ENCODE data around the gene CD99. TPM values are rescaled to one million over a fixed set of nuclear protein-coding genes. Genes with fewer than 3 reads are reported as not detected.
A peak's percentile ranks its signal among the peaks of the same experiment; 100 is the strongest.

Gene CD99, protein sequence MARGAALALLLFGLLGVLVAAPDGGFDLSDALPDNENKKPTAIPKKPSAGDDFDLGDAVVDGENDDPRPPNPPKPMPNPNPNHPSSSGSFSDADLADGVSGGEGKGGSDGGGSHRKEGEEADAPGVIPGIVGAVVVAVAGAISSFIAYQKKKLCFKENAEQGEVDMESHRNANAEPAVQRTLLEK
- 100 to 1,000 TPM; 169 to 216 TPM for total RNA-seq

- Mint-ChIP-seq H3K4me1 (peaks cover 34% of the 10 kb centered on the region), H3K9me3 (ENCODE audit: low read depth) (no peaks in the 10 kb centered on the region), H3K36me3 (ENCODE audit: low read depth) (peaks cover 34% of the 10 kb centered on the region), H3K27ac (peak within 1 kb of the TSS; percentile 100), H3K27me3 (no peaks in the 10 kb centered on the region), H3K4me3 (peak within 1 kb of the TSS; percentile 95)
- ChIA-PET POLR2A (no interaction called here), CTCF (no interaction called here)
- DNase-seq, result peak; percentile 91
- intact Hi-C loops (cut with DNase I, micrococcal nuclease), result loop anchor here (1.0 to 10.0 kb wide), 9 partner anchors 19 to 1299 kb away; partner anchors contain the start of genes DHRSX (in 1 of the 2), P2RY8 (in 1 of the 2), SLC25A6 (in 1 of the 2) and ZBED1 (in 1 of the 2)
- peak; percentile 79 for ATAC-seq
Measured at GRCh38 chrX:2690856-2691542, at the start of gene CD99. TSS of gene CD99 (plus strand) at chrX:2691295. CDS start at chrX:2691361, 66 bp downstream.

DNA sequence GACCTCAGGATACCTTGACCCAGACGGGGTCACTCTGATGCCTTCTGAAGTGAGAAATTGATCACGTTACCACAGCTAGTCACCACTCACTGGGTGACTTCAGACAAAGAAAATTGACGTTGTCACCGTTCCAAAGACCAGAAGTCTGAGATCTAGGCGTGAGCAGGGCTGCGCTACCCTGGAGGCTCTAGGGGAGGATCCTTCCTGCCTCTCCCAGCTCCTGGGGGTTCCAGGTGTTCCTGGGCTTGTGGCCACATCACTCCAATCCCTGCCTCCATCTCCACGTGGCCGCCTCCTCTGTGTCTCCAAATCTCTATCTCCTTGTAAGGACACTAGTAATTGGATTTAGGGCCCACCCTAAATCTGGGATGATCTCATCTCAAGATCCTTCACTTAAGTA is 48.9 kb upstream of the CD99 start:
- DNase-seq, result no peak
- Mint-ChIP-seq H3K4me3 (no peak overlapping the region), H3K27me3 (no peaks in the 10 kb centered on the region), H3K4me1 (peaks cover 9% of the 10 kb centered on the region), H3K36me3 (ENCODE audit: low read depth) (peaks cover 41% of the 10 kb centered on the region), H3K9me3 (ENCODE audit: low read depth) (no peaks in the 10 kb centered on the region), H3K27ac (no peak overlapping the region)
- intact Hi-C loops (cut with DNase I, micrococcal nuclease), result no loop called here
- ChIA-PET CTCF (no interaction called here), POLR2A (no interaction called here)
- no peak for ATAC-seq

DNA sequence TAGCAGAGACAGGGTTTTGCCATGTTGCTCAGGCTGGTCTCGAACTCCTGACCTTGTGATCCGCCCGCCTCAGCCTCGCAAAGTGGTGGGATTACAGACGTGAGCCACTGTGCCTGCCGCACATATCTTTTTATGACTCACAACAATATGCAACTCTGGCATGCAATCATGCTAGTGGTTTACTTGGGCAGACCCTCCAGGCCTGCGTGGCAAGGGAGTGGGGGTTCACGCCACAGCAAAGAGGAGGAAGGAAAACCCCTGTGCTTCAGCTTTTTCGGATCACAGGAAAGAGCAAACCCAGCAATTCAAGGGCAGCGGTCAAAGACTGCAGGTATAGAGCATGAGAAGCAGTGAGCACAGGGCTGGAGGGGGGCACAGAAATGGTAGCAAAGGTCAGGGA is 48.3 kb upstream of the CD99 start:
- ChIA-PET CTCF (no interaction called here), POLR2A (no interaction called here)
- ATAC-seq (no peak), DNase-seq (peak; percentile 13)
- Mint-ChIP-seq H3K27me3 (no peaks in the 10 kb centered on the region), H3K27ac (no peak overlapping the region), H3K9me3 (ENCODE audit: low read depth) (no peaks in the 10 kb centered on the region), H3K4me1 (peaks cover 14% of the 10 kb centered on the region), H3K36me3 (ENCODE audit: low read depth) (peaks cover 37% of the 10 kb centered on the region), H3K4me3 (no peak overlapping the region)
- intact Hi-C loops (cut with DNase I, micrococcal nuclease), result no loop called here

- DNase-seq (no peak), ATAC-seq (no peak)
- Mint-ChIP-seq H3K9me3 (ENCODE audit: low read depth) (no peaks in the 10 kb centered on the region), H3K27ac (no peak overlapping the region), H3K4me3 (no peak overlapping the region), H3K36me3 (ENCODE audit: low read depth) (peaks cover 33% of the 10 kb centered on the region), H3K27me3 (no peaks in the 10 kb centered on the region), H3K4me1 (peaks cover 17% of the 10 kb centered on the region)
- ChIA-PET POLR2A (no interaction called here), CTCF (no interaction called here)
- intact Hi-C loops (cut with DNase I, micrococcal nuclease), result loop anchor here in 1 of 2 experiments (1.0 kb wide), 1 partner anchor 168 kb away; no protein-coding TSS in a partner anchor
Measured at GRCh38 chrX:2643880-2644279, 47.2 kb upstream of the CD99 start.

DNA sequence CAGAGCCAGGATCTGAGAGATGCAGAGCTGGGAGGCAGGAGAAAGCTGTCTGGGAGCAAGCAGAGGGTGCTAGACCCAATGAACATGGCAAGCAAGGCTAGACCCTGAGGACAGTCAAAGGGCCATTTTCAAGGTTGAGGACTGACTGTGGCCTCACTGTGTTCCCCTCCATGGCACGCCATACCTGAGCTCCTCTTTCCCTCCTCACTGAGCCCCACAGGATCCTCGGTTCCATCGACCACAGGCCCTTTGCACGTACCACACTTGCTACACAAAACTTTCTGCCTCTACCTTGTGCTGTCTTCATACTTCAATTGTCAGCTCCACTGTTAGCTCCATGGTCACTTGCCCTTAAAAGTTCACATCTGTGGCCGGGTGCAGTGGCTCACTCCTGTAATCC is 45.5 kb upstream of the CD99 start:
- intact Hi-C loops (cut with DNase I, micrococcal nuclease), result loop anchor here in 1 of 2 experiments (5.0 kb wide), 1 partner anchor 52 kb away; no protein-coding TSS in a partner anchor
- ChIA-PET POLR2A (no interaction called here), CTCF (no interaction called here)
- DNase-seq (no peak), ATAC-seq (no peak)
- no peaks in the 10 kb centered on the region for H3K9me3 Mint-ChIP-seq (ENCODE audit: low read depth)
- H3K27me3 Mint-ChIP-seq, result no peaks in the 10 kb centered on the region
- H3K4me1 Mint-ChIP-seq, result peaks cover 17% of the 10 kb centered on the region
- no peak overlapping the region for H3K27ac Mint-ChIP-seq
- no peak overlapping the region for H3K4me3 Mint-ChIP-seq
- H3K36me3 Mint-ChIP-seq (ENCODE audit: low read depth), result peaks cover 21% of the 10 kb centered on the region

DNA sequence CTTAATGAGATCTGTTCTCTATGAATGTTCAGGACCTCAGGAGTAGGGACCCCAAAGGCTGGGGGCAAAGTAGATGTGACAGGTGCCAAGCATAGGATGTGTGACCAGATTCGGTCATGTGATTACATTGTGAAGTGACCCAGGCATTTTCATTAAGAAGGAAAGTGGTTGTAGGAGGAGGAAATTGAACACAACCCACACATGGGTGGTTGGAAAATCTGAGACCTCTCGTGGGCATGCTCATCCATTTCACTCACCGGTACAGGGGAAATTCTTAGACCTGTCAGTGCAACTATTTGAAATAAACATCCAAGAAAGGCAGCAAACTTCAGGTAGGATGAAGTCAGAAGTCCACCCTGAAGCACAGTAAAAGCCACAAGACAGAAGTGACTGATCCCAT is 43.5 kb upstream of the CD99 start:
- Mint-ChIP-seq H3K9me3 (ENCODE audit: low read depth) (no peaks in the 10 kb centered on the region), H3K27ac (peak overlapping the region; percentile 48), H3K4me1 (peaks cover 17% of the 10 kb centered on the region), H3K4me3 (no peak overlapping the region), H3K27me3 (no peaks in the 10 kb centered on the region), H3K36me3 (ENCODE audit: low read depth) (peaks cover 19% of the 10 kb centered on the region)
- intact Hi-C loops (cut with DNase I, micrococcal nuclease), result loop anchor here (1.0 to 5.0 kb wide), 3 partner anchors 50 to 165 kb away; no protein-coding TSS in a partner anchor
- peak; percentile 49 for DNase-seq
- ATAC-seq, result peak; percentile 57
- POLR2A ChIA-PET, result no interaction called here
- CTCF ChIA-PET, result no interaction called here

- no peaks in the 10 kb centered on the region for H3K9me3 Mint-ChIP-seq (ENCODE audit: low read depth)
- H3K27me3 Mint-ChIP-seq, result no peaks in the 10 kb centered on the region
- ChIA-PET CTCF (no interaction called here), POLR2A (no interaction called here)
- H3K4me1 Mint-ChIP-seq, result peaks cover 17% of the 10 kb centered on the region
- H3K4me3 Mint-ChIP-seq, result no peak overlapping the region
- ATAC-seq (no peak), DNase-seq (no peak)
- H3K27ac Mint-ChIP-seq, result no peak overlapping the region
- intact Hi-C loops (cut with DNase I, micrococcal nuclease), result no loop called here
- peaks cover 19% of the 10 kb centered on the region for H3K36me3 Mint-ChIP-seq (ENCODE audit: low read depth)
Measured at GRCh38 chrX:2650037-2650436, 41.1 kb upstream of the CD99 start.

DNA sequence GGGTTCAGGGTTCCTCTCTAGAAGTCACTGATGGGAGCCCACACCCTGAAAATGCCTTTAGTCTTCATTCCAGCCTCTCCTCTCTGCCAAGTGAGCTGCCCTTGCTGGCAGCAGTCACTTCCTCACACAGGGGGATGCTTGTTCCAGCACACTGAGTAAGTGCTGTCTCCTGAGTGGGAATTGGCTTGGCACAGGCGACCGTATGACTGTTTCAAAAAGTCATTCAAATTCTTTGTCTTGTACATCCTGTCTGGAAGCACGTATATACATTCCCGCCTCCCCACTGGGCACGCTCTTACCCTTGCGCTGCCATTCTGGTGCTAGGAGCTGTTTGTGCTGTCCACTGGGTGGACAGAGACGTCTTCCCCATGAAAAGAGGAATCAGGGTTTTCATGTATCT is 40.2 kb upstream of the CD99 start:
- POLR2A ChIA-PET, result no interaction called here
- H3K4me1 Mint-ChIP-seq, result peaks cover 17% of the 10 kb centered on the region
- CTCF ChIA-PET, result no interaction called here
- ATAC-seq (no peak), DNase-seq (no peak)
- no peak overlapping the region for H3K4me3 Mint-ChIP-seq
- peak overlapping the region; percentile 17 for H3K27ac Mint-ChIP-seq
- H3K27me3 Mint-ChIP-seq, result no peaks in the 10 kb centered on the region
- H3K9me3 Mint-ChIP-seq (ENCODE audit: low read depth), result no peaks in the 10 kb centered on the region
- intact Hi-C loops (cut with DNase I, micrococcal nuclease), result no loop called here
- H3K36me3 Mint-ChIP-seq (ENCODE audit: low read depth), result peaks cover 19% of the 10 kb centered on the region

DNA sequence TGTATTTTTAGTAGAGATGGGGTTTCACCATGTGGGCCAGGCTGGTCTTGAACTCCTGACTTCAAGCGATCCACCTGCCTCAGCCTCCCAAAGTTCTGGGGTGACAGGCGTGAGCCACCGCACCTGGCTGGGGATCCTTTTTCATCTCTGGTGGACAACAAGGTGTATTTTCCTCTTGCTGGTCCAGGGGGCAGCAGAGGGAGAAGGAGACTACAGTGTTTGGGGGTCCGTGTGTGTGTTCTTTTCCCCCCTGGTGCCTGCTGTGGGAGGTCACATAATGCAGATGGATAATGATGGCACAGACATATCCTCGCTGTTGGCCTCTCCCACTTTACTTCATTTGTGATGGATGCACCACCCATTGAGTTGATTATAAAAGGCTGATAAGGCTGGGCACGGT is 39.0 kb upstream of the CD99 start:
- Mint-ChIP-seq H3K27me3 (no peaks in the 10 kb centered on the region), H3K4me1 (peaks cover 13% of the 10 kb centered on the region), H3K36me3 (ENCODE audit: low read depth) (peaks cover 13% of the 10 kb centered on the region), H3K9me3 (ENCODE audit: low read depth) (no peaks in the 10 kb centered on the region), H3K27ac (no peak overlapping the region), H3K4me3 (no peak overlapping the region)
- intact Hi-C loops (cut with DNase I, micrococcal nuclease), result no loop called here
- no peak for ATAC-seq
- CTCF ChIA-PET, result no interaction called here
- POLR2A ChIA-PET, result no interaction called here
- DNase-seq, result no peak

DNA sequence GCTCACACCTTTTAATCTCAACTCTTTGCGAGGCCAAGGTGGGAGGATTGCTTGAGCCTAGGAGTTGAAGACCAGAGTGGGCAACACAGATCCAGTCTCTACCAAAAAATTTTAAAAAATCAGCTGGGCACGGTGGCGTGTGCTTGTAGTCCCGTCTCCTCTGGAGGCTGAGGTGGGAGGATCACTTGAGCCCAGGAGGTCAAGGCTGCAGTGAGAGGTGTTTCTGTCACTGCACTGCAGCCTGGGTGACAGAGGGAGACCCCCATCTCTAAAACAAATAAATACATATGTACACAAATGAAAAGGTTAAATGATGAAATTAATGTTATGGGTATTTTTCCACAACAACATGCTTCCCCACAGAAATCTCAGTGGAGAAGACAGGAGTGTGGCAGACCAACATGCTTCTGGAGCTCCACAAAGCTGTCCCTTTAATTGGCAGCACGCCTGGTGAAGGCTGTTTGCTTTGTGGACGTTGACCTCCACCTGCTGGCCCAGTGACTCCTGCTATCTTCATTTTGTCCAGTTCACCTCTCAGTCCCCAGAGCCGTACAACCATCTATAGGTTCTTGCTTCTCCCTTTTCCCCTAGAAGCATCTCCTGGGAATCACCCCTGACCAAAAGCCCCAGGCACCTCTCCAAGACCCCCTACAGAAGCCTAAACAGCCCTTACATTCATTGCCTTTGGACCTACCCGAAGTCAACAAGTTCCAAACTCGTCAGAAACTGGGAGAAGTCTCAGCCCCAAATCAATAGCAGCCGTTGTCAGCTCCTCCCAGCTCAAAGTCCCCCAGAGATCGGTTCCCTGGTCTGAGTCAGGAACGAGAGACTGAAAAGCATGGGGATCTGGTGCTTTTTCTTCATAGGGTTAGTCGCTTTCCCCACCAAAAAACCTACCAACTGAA is 36.4 kb upstream of the CD99 start:
- ChIA-PET POLR2A (no interaction called here), CTCF (no interaction called here)
- no peaks in the 10 kb centered on the region for H3K9me3 Mint-ChIP-seq (ENCODE audit: low read depth)
- H3K4me3 Mint-ChIP-seq, result no peak overlapping the region
- intact Hi-C loops (cut with DNase I, micrococcal nuclease), result no loop called here
- peaks cover 3% of the 10 kb centered on the region for H3K36me3 Mint-ChIP-seq (ENCODE audit: low read depth)
- H3K27ac Mint-ChIP-seq, result no peak overlapping the region
- H3K27me3 Mint-ChIP-seq, result no peaks in the 10 kb centered on the region
- H3K4me1 Mint-ChIP-seq, result no peaks in the 10 kb centered on the region
- ATAC-seq, result no peak
- no peak for DNase-seq

- POLR2A ChIA-PET, result no interaction called here
- ATAC-seq (no peak), DNase-seq (no peak)
- H3K4me3 Mint-ChIP-seq, result no peak overlapping the region
- no peaks in the 10 kb centered on the region for H3K27me3 Mint-ChIP-seq
- H3K4me1 Mint-ChIP-seq, result no peaks in the 10 kb centered on the region
- H3K36me3 Mint-ChIP-seq (ENCODE audit: low read depth), result no peaks in the 10 kb centered on the region
- CTCF ChIA-PET, result no interaction called here
- H3K27ac Mint-ChIP-seq, result no peak overlapping the region
- no peaks in the 10 kb centered on the region for H3K9me3 Mint-ChIP-seq (ENCODE audit: low read depth)
- intact Hi-C loops (cut with DNase I, micrococcal nuclease), result no loop called here
Measured at GRCh38 chrX:2656257-2656836, 34.7 kb upstream of the CD99 start.
